ENCODE results near the gene NECTIN1.
"Not testable (repeated sequence)": the region's sequence is repeated elsewhere in the genome, so short reads cannot be mapped to it uniquely, and the experiment has no call there.

Gene NECTIN1

GRCh38 chr11:119615003-119615881 is 113.8 kb downstream of the NECTIN1 start:
- DNase-seq = no peak

- DNase-seq = no peak
Observed at GRCh38 chr11:119614222-119615002, 114.6 kb downstream of the NECTIN1 start.

- DNase-seq = no peak
Observed at GRCh38 chr11:119612814-119613213, 116.2 kb downstream of the NECTIN1 start.

- DNase-seq = no peak
Observed at GRCh38 chr11:119610836-119611426, 118.1 kb downstream of the NECTIN1 start.

- DNase-seq = no peak
Observed at GRCh38 chr11:119608781-119609180, 120.2 kb downstream of the NECTIN1 start.

- DNase-seq = no peak
Observed at GRCh38 chr11:119608201-119608600, 120.8 kb downstream of the NECTIN1 start.

GRCh38 chr11:119607726-119608125 is 121.3 kb downstream of the NECTIN1 start:
- no peak for DNase-seq

GRCh38 chr11:119605137-119605665 is 123.8 kb downstream of the NECTIN1 start:
- no peak for DNase-seq

- no peak for DNase-seq
Observed at GRCh38 chr11:119602745-119603373, 126.1 kb downstream of the NECTIN1 start.

- DNase-seq = no peak
Observed at GRCh38 chr11:119599864-119600541, 129.0 kb downstream of the NECTIN1 start.

GRCh38 chr11:119595941-119596340 is 133.1 kb downstream of the NECTIN1 start:
- not testable (repeated sequence) for DNase-seq

GRCh38 chr11:119594639-119595249 is 134.3 kb downstream of the NECTIN1 start:
- DNase-seq = no peak

- DNase-seq = no peak
Observed at GRCh38 chr11:119593346-119593745, 135.7 kb downstream of the NECTIN1 start.

GRCh38 chr11:119592642-119593041 is 136.4 kb downstream of the NECTIN1 start:
- no peak for DNase-seq

GRCh38 chr11:119591836-119592310 is 137.1 kb downstream of the NECTIN1 start:
- no peak for DNase-seq

GRCh38 chr11:119590651-119591351 is 138.2 kb downstream of the NECTIN1 start:
- no peak for DNase-seq

- no peak for DNase-seq
Observed at GRCh38 chr11:119589001-119589400, 140.0 kb downstream of the NECTIN1 start.

Data from NCI-H446 (cell line).